IMR-90 (cell line): ENCODE results near the gene ABTB2. TPM values are rescaled to one million over a fixed set of nuclear protein-coding genes. Genes with fewer than 3 reads are reported as not detected.

ENCODE experiments used
- ATAC-seq: fragments of 200-7000 bp; cut with Tn5 transposase; 2 replicates; pipeline ENCODE4 v1.9.1; 2020; ENCODE audit warnings: low read depth, mild to moderate bottlenecking, moderate library complexity
- BruUV-seq: library from RNA; stranded (reverse); fragments of 400-500 nt; replicated peaks from 2 replicates; lab custom pipeline; 2021; lab: Mats Ljungman, UMichigan
- CTCF ChIA-PET: fragments of 300-600 bp; formaldehyde crosslinking; extraction: SDS; loops from one replicate; lab custom pipeline; 2021; ENCODE audit warnings: antibody characterized with exemption; lab: Yijun Ruan, JAX
- POLR2A ChIA-PET: fragments of 300-600 bp; sonication (Branson Sonifier 250); formaldehyde crosslinking; loops from one replicate; lab custom pipeline; 2022; ENCODE audit warnings: antibody characterized with exemption; ENCODE audit not compliant: unreplicated experiment; lab: Charles Lee
- DNase-seq: peaks from one replicate; pipeline ENCODE4 v3.0.0; 2013
- H2AFZ ChIP-seq: replicated peaks from 2 replicates; pipeline ENCODE3; 2013; ENCODE audit warnings: low read length, mild to moderate bottlenecking; ENCODE audit not compliant: poor library complexity
- H2AK5ac ChIP-seq: 2 replicates; pipeline ENCODE4 v1.6.1; 2013; ENCODE audit warnings: low read depth, low read length, inconsistent platforms
- H2AK9ac ChIP-seq: replicated peaks from 2 replicates; pipeline ENCODE3; 2013; ENCODE audit warnings: mild to moderate bottlenecking, low read depth, low read length, moderate library complexity; ENCODE audit not compliant: poor library complexity
- H2BK120ac ChIP-seq: 2 replicates; pipeline ENCODE4 v1.6.1; 2013; ENCODE audit warnings: low read depth, low read length, inconsistent platforms
- H2BK15ac ChIP-seq: 3 replicates; pipeline ENCODE4 v1.6.1; 2013; ENCODE audit warnings: low read depth, low read length, inconsistent platforms
- H2BK20ac ChIP-seq: 2 replicates; pipeline ENCODE4 v1.6.1; 2013; ENCODE audit warnings: low read depth, mild to moderate bottlenecking, inconsistent platforms, low read length, moderate library complexity
- H2BK5ac ChIP-seq: 2 replicates; pipeline ENCODE4 v1.6.1; 2013; ENCODE audit warnings: mild to moderate bottlenecking, low read depth, low read length, inconsistent platforms; ENCODE audit not compliant: poor library complexity, severe bottlenecking
- H3K14ac ChIP-seq: replicated peaks from 2 replicates; pipeline ENCODE4 v1.6.1; 2013; ENCODE audit warnings: low read depth, low read length, inconsistent platforms
- H3K18ac ChIP-seq: 2 replicates; pipeline ENCODE4 v1.6.1; 2013; ENCODE audit warnings: low read depth, low read length, control low read depth
- H3K23ac ChIP-seq: 2 replicates; pipeline ENCODE4 v1.6.1; 2013; ENCODE audit warnings: low read depth, low read length, inconsistent platforms
- H3K27ac ChIP-seq: 2 replicates; pipeline ENCODE4 v1.5.1; 2013; ENCODE audit warnings: mild to moderate bottlenecking, control low read depth, low read length; ENCODE audit not compliant: insufficient read depth
- H3K27me3 ChIP-seq: 2 replicates; pipeline ENCODE4 v1.6.1; 2013; ENCODE audit warnings: low read length; ENCODE audit not compliant: control insufficient read depth, insufficient read depth
- H3K36me3 ChIP-seq: 2 replicates; pipeline ENCODE4 v1.6.1; 2013; ENCODE audit warnings: low read length, mixed read lengths; ENCODE audit not compliant: control insufficient read depth, insufficient read depth
- H3K4ac ChIP-seq: 2 replicates; pipeline ENCODE4 v1.6.1; 2013; ENCODE audit warnings: low read depth, low read length, inconsistent platforms
- H3K4me1 ChIP-seq: 2 replicates; pipeline ENCODE4 v1.6.1; 2013; ENCODE audit warnings: low read length, mixed read lengths; ENCODE audit not compliant: control insufficient read depth, insufficient read depth
- H3K4me2 ChIP-seq: 2 replicates; pipeline ENCODE4 v1.6.1; 2013; ENCODE audit warnings: low read depth, mild to moderate bottlenecking, control low read depth, low read length, moderate library complexity
- H3K4me3 ChIP-seq: 2 replicates; pipeline ENCODE4 v1.5.1; 2013; ENCODE audit warnings: low read depth, mild to moderate bottlenecking, control low read depth, low read length, moderate library complexity; ENCODE audit not compliant: insufficient read depth
- H3K56ac ChIP-seq: 2 replicates; pipeline ENCODE4 v1.6.1; 2013; ENCODE audit warnings: low read length, inconsistent platforms; ENCODE audit not compliant: insufficient read depth; ENCODE audit errors: extremely low read depth
- H3K79me1 ChIP-seq, 2 experiments: 2 replicates each; pipeline ENCODE4 v1.6.1; 2013; ENCODE audit warnings: low read length in 2 of 2, inconsistent platforms in 1 of 2, low read depth in 1 of 2
- H3K9ac ChIP-seq: 2 replicates; pipeline ENCODE4 v1.6.1; 2013; ENCODE audit warnings: low read depth, low read length, control low read depth
- H3K9me1 ChIP-seq: 2 replicates; pipeline ENCODE4 v1.6.1; 2013; ENCODE audit warnings: low read length, inconsistent platforms; ENCODE audit not compliant: insufficient read depth
- H3K9me3 ChIP-seq: 2 replicates; pipeline ENCODE4 v1.6.1; 2013; ENCODE audit warnings: low read length; ENCODE audit not compliant: control insufficient read depth, insufficient read depth
- H4K20me1 ChIP-seq: 2 replicates; pipeline ENCODE4 v1.6.1; 2013; ENCODE audit warnings: low read length, inconsistent platforms; ENCODE audit not compliant: insufficient read depth
- H4K5ac ChIP-seq: 2 replicates; pipeline ENCODE4 v1.6.1; 2013; ENCODE audit warnings: mild to moderate bottlenecking, low read depth, low read length, control low read depth
- H4K8ac ChIP-seq, 2 experiments: 2 replicates each; pipeline ENCODE4 v1.6.1; 2013; ENCODE audit warnings: low read depth in 2 of 2, low read length in 2 of 2, control low read depth in 1 of 2, inconsistent platforms in 1 of 2
- H4K91ac ChIP-seq: 2 replicates; pipeline ENCODE4 v1.6.1; 2013; ENCODE audit warnings: low read depth, low read length, inconsistent platforms; ENCODE audit not compliant: insufficient read depth
- BHLHE40 ChIP-seq: fragments of 150-350 bp; IDR thresholded peaks from 2 replicates; pipeline ENCODE4 v1.6.1; 2016; ENCODE audit warnings: mild to moderate bottlenecking, low read depth, low read length
- CHD1 ChIP-seq: IDR thresholded peaks from 2 replicates; pipeline ENCODE4 v1.6.1; 2012; ENCODE audit warnings: low read depth, low read length, improper control_type of control experiment
- FOS ChIP-seq: fragments of 150-350 bp; IDR thresholded peaks from 2 replicates; pipeline ENCODE4 v1.6.1; 2016; ENCODE audit warnings: low read depth, low read length
- MAFK ChIP-seq: IDR thresholded peaks from 2 replicates; pipeline ENCODE4 v1.6.1; 2012; ENCODE audit warnings: low read depth, low read length, improper control_type of control experiment
- MXI1 ChIP-seq: IDR thresholded peaks from 2 replicates; pipeline ENCODE4 v1.6.1; 2012; ENCODE audit warnings: low read depth, mild to moderate bottlenecking, low read length, moderate library complexity, borderline replicate concordance
- RCOR1 ChIP-seq: IDR thresholded peaks from 2 replicates; pipeline ENCODE4 v1.6.1; 2012; ENCODE audit warnings: mild to moderate bottlenecking, low read length, improper control_type of control experiment; ENCODE audit not compliant: insufficient replicate concordance
- SMC3 ChIP-seq: fragments of 150-350 bp; IDR thresholded peaks from 2 replicates; pipeline ENCODE4 v1.6.1; 2016; ENCODE audit warnings: low read depth, mild to moderate bottlenecking, antibody characterized with exemption, low read length, moderate library complexity
- WGBS, 2 experiments: methylation state at CpG; one replicate each; pipeline versions ENCODE4 v1.1.5 to v1.1.7; 2013; ENCODE audit warnings: missing lambda C conversion rate in 2 of 2; ENCODE audit not compliant: insufficient read length in 1 of 2; ENCODE audit errors: extremely low coverage in 2 of 2; 5-methylcytosine and 5-hydroxymethylcytosine counted together
- dilution Hi-C: fragments of 300-500 bp; cut with HindIII; formaldehyde crosslinking; loops from one replicate; pipeline ENCODE4 v1.14.3; 2018; ENCODE audit warnings: low sequenced_read_pairs; ENCODE audit not compliant: unreplicated experiment
- in situ Hi-C: fragments of 300-500 bp; cut with MboI; formaldehyde crosslinking; loops from 3 replicates; pipeline ENCODE4 v1.14.3; 2019; ENCODE audit warnings: low sequenced_read_pairs, inconsistent platforms, mixed read lengths
- intact Hi-C: fragments of 100-400 bp; cut with micrococcal nuclease; formaldehyde crosslinking; loops from 2 replicates; pipeline ENCODE4 v1.10.0; 2022
- polyA plus RNA-seq, 3 experiments: library from polyadenylated mRNA; depleted of rRNA; stranded (reverse); fragments of >200 nt; gene quantifications; 2 replicates each; pipeline ENCODE4 v1.2.3, GENCODE V29; 2012; ENCODE audit warnings: low replicate concordance in 1 of 3
- total RNA-seq: library from RNA; depleted of rRNA; stranded (reverse); fragments of >200 nt; gene quantifications from 2 replicates; pipeline ENCODE4 v1.2.3, GENCODE V29; 2012
- TF ChIP-seq, protein P1 (sequence below): conservative IDR thresholded peaks from 2 replicates; pipeline ENCODE4 v1.5.1; 2012; ENCODE audit warnings: mild to moderate bottlenecking, low read depth, low read length, improper control_type of control experiment
- TF ChIP-seq, protein P2 (sequence below): fragments of 150-350 bp; IDR thresholded peaks from 2 replicates; pipeline ENCODE4 v1.6.1; 2017; ENCODE audit warnings: mild to moderate bottlenecking, antibody characterized with exemption, low read length, low read depth

ABTB2 gene
- total and polyA plus RNA-seq, 2 of the 4 experiments (the other 2 are of a cell fraction), result 0.18 to 2.0 TPM

DNA sequence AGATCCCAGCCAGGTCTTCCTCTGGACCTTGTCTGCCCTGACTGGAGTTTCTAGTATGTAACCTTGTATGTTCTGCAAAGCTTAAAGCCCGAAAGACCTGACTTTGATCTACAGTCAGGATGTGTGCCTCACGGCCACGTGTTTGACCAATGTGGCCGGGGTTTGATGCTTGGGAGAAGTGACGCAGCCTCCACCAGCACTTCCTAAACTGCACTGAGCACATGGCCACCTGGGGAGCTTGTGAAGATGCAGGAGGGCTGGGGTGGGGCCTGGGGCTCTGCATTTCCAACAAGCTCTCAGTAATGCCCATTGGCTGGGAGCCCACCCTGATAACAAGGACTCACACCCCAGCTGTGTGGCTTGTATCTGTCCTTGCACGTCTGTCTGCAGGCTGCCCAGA lies 199.1 kb downstream of the ABTB2 start:
- Histone ChIP-seq H4K20me1 (no peaks in the 10 kb centered on the region; the same call in 1 of the 2 replicates), H3K9me3 (no peaks in the 10 kb centered on the region), H3K27ac (no peak overlapping the region), H3K4me3 (no peak overlapping the region), H2AK9ac (no peak overlapping the region), H3K56ac (no peak overlapping the region), H3K36me3 (0 out of 2 replicates have a peak, but pooled peaks cover 2% of the 10 kb centered on the region), H2AK5ac (no peak overlapping the region), H3K14ac (no peak overlapping the region), H3K27me3 (no peaks in the 10 kb centered on the region), H3K4ac (no peak overlapping the region), H2BK15ac (no peak overlapping the region), H3K4me1 (peaks cover 2% of the 10 kb centered on the region; the same call in 1 of the 2 replicates), H3K9ac (no peak overlapping the region), H2BK20ac (no peak overlapping the region), H3K79me1 (no peaks in the 10 kb centered on the region), H2AFZ (no peak overlapping the region), H2BK5ac (no peak overlapping the region), H2BK120ac (no peak overlapping the region), H3K23ac (no peak overlapping the region), H3K18ac (no peak overlapping the region), H3K9me1 (no peaks in the 10 kb centered on the region), H3K4me2 (no peak overlapping the region), H4K91ac (no peak overlapping the region), H4K8ac (no peak overlapping the region), H4K5ac (no peak overlapping the region)
- dilution Hi-C loops (no loop called here), in situ Hi-C loops (no loop called here), intact Hi-C loops (no loop called here)
- POLR2A ChIA-PET, result no interaction called here
- no CpG with 5 or more reads among the region's 6 CpGs for WGBS, 2 experiments
- DNase-seq (no peak), ATAC-seq (no peak)
- no TSS peak for BruUV-seq
- TF ChIP-seq RCOR1 (no peak), MXI1 (no peak), SMC3 (no peak), FOS (no peak), CHD1 (no peak), BHLHE40 (no peak), MAFK (no peak)
- TF ChIP-seq, protein P1, sequence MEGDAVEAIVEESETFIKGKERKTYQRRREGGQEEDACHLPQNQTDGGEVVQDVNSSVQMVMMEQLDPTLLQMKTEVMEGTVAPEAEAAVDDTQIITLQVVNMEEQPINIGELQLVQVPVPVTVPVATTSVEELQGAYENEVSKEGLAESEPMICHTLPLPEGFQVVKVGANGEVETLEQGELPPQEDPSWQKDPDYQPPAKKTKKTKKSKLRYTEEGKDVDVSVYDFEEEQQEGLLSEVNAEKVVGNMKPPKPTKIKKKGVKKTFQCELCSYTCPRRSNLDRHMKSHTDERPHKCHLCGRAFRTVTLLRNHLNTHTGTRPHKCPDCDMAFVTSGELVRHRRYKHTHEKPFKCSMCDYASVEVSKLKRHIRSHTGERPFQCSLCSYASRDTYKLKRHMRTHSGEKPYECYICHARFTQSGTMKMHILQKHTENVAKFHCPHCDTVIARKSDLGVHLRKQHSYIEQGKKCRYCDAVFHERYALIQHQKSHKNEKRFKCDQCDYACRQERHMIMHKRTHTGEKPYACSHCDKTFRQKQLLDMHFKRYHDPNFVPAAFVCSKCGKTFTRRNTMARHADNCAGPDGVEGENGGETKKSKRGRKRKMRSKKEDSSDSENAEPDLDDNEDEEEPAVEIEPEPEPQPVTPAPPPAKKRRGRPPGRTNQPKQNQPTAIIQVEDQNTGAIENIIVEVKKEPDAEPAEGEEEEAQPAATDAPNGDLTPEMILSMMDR, result no peak
- TF ChIP-seq, protein P2, sequence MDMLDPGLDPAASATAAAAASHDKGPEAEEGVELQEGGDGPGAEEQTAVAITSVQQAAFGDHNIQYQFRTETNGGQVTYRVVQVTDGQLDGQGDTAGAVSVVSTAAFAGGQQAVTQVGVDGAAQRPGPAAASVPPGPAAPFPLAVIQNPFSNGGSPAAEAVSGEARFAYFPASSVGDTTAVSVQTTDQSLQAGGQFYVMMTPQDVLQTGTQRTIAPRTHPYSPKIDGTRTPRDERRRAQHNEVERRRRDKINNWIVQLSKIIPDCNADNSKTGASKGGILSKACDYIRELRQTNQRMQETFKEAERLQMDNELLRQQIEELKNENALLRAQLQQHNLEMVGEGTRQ, result no peak
- CTCF ChIA-PET, result no interaction called here
